Panc1 (cell line): ENCODE data around the gene RMP24.

Source experiments
- ATAC-seq: fragments of 200-7000 bp; cut with Tn5 transposase; 2 replicates; pipeline ENCODE4 v1.9.1; 2020; ENCODE audit warnings: mild to moderate bottlenecking, moderate library complexity
- BruUV-seq: library from RNA; stranded (reverse); fragments of 400-500 nt; replicated peaks from 2 replicates; lab custom pipeline; 2021; lab: Mats Ljungman, UMichigan
- CTCF ChIA-PET: fragments of 300-600 bp; sonication (Branson Sonifier 250); formaldehyde crosslinking; loops from one replicate; lab custom pipeline; 2022; ENCODE audit warnings: antibody characterized with exemption; lab: Charles Lee
- POLR2A ChIA-PET: fragments of 300-600 bp; sonication (Branson Sonifier 250); formaldehyde crosslinking; loops from one replicate; lab custom pipeline; 2022; ENCODE audit warnings: antibody characterized with exemption; lab: Charles Lee
- DNase-seq: peaks from one replicate; pipeline ENCODE4 v3.0.0-alpha.2; 2010; ENCODE audit warnings: low read depth, low spot score
- H3K27ac ChIP-seq: 2 replicates; pipeline ENCODE4 v1.5.1; 2011; ENCODE audit warnings: mild to moderate bottlenecking, low read length, inconsistent platforms
- H3K27me3 ChIP-seq: fragments of 200-500 bp; sonication (Bioruptor generic); 2 replicates; pipeline ENCODE4 v1.6.0; 2014; ENCODE audit warnings: low read length, inconsistent platforms; ENCODE audit not compliant: control insufficient read depth, insufficient read depth
- H3K36me3 ChIP-seq: fragments of 200-500 bp; sonication (Bioruptor generic); 2 replicates; pipeline ENCODE4 v1.5.1; 2014; ENCODE audit warnings: inconsistent platforms, mild to moderate bottlenecking, low read length, moderate library complexity; ENCODE audit not compliant: control insufficient read depth, insufficient read depth
- H3K4me1 ChIP-seq: 2 replicates; pipeline ENCODE4 v1.5.1; 2011; ENCODE audit warnings: inconsistent platforms, mild to moderate bottlenecking, low read length, moderate library complexity; ENCODE audit not compliant: control insufficient read depth, insufficient read depth
- H3K4me3 ChIP-seq, 2 experiments: 2 replicates each; pipeline ENCODE4 v1.5.1; 2011 to 2012; ENCODE audit warnings: low read depth in 2 of 2, low read length in 2 of 2, mild to moderate bottlenecking in 2 of 2, inconsistent platforms in 1 of 2, moderate library complexity in 1 of 2
- H3K9me3 ChIP-seq: fragments of 200-500 bp; sonication (Bioruptor generic); 2 replicates; pipeline ENCODE4 v1.5.1; 2014; ENCODE audit warnings: low read depth, mild to moderate bottlenecking, inconsistent platforms, low read length, moderate library complexity; ENCODE audit not compliant: control insufficient read depth, insufficient read depth
- CTCF ChIP-seq: fragments of 450-650 bp; IDR thresholded peaks from 2 replicates; pipeline ENCODE4 v1.5.1; 2017; ENCODE audit warnings: mild to moderate bottlenecking
- POLR2AphosphoS5 ChIP-seq: IDR thresholded peaks from 2 replicates; pipeline ENCODE4 v1.6.1; 2012; ENCODE audit warnings: mild to moderate bottlenecking, low read depth, low read length, moderate library complexity
- SIN3A ChIP-seq: IDR thresholded peaks from 2 replicates; pipeline ENCODE4 v1.6.1; 2012; ENCODE audit warnings: low read depth, mild to moderate bottlenecking, low read length, moderate library complexity, borderline replicate concordance; ENCODE audit not compliant: insufficient read depth
- TCF7L2 ChIP-seq: IDR thresholded peaks from 2 replicates; pipeline ENCODE4 v1.6.1; 2011; ENCODE audit warnings: mild to moderate bottlenecking, low read depth, low read length, inconsistent platforms
- in situ Hi-C: cut with HindIII; loops from 2 replicates; pipeline ENCODE4 v1.10.0; 2016; ENCODE audit warnings: low sequenced_read_pairs, low pct_unique_long_range_greater_than_20kb
- intact Hi-C: fragments of 100-400 bp; cut with micrococcal nuclease; formaldehyde crosslinking; loops from one replicate; pipeline ENCODE4 v1.10.0; 2022; ENCODE audit not compliant: unreplicated experiment
- TF ChIP-seq, protein P1 (sequence below), 2 experiments: IDR thresholded peaks; 2 replicates each; pipeline ENCODE4 v1.6.1; 2011 to 2012; ENCODE audit warnings: low read depth in 2 of 2, control low read depth in 1 of 2, low read length in 1 of 2, mild to moderate bottlenecking in 1 of 2, moderate library complexity in 1 of 2; ENCODE audit not compliant: insufficient read depth in 1 of 2

The RMP24 gene

DNA sequence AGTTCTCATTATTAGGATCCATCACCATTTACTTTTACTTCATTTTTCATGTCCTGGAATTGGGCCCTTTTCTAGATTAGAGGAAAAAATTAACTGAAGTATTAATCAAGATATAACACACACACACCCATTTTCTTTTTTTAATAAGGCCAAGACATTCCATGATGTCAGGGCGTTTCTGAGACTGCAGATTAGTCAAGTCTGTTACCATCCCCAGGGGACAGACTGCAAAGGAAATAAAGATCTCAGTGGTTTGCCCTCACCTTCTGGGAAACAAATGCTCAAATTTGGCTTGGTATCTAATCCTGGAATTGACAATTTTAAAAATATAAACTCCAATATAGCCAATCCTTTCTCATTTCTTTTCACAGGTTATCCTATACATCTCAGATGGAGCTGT, 27.4 kb downstream of the RMP24 start:
- Histone ChIP-seq H3K9me3 (no peaks in the 10 kb centered on the region), H3K4me1 (no peaks in the 10 kb centered on the region), H3K27ac (no peak overlapping the region), H3K27me3 (no peaks in the 10 kb centered on the region), H3K4me3 (no peak overlapping the region), H3K36me3 (no peaks in the 10 kb centered on the region)
- in situ Hi-C loops: no loop called here
- POLR2A ChIA-PET: no interaction called here
- CTCF ChIA-PET: no interaction called here
- DNase-seq: no peak
- intact Hi-C loops: no loop called here
- TF ChIP-seq SIN3A: no peak
- TF ChIP-seq, protein P1, sequence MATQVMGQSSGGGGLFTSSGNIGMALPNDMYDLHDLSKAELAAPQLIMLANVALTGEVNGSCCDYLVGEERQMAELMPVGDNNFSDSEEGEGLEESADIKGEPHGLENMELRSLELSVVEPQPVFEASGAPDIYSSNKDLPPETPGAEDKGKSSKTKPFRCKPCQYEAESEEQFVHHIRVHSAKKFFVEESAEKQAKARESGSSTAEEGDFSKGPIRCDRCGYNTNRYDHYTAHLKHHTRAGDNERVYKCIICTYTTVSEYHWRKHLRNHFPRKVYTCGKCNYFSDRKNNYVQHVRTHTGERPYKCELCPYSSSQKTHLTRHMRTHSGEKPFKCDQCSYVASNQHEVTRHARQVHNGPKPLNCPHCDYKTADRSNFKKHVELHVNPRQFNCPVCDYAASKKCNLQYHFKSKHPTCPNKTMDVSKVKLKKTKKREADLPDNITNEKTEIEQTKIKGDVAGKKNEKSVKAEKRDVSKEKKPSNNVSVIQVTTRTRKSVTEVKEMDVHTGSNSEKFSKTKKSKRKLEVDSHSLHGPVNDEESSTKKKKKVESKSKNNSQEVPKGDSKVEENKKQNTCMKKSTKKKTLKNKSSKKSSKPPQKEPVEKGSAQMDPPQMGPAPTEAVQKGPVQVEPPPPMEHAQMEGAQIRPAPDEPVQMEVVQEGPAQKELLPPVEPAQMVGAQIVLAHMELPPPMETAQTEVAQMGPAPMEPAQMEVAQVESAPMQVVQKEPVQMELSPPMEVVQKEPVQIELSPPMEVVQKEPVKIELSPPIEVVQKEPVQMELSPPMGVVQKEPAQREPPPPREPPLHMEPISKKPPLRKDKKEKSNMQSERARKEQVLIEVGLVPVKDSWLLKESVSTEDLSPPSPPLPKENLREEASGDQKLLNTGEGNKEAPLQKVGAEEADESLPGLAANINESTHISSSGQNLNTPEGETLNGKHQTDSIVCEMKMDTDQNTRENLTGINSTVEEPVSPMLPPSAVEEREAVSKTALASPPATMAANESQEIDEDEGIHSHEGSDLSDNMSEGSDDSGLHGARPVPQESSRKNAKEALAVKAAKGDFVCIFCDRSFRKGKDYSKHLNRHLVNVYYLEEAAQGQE (IDR thresholded peaks at IDR 0.05; ENCODE audit: insufficient read depth in 1 of 2, low read depth in 2 of 2, low read length in 1 of 2): no peak
- TF ChIP-seq POLR2AphosphoS5: no peak
- no peak for TF ChIP-seq CTCF
- no peak for TF ChIP-seq TCF7L2
- no TSS peak for BruUV-seq
- ATAC-seq: no peak

GRCh38 chr18:36006997-36007396, 34.5 kb downstream of the RMP24 start:
- no peak for DNase-seq
- Histone ChIP-seq H3K27ac (no peak overlapping the region), H3K9me3 (no peaks in the 10 kb centered on the region), H3K27me3 (no peaks in the 10 kb centered on the region), H3K4me3 (no peak overlapping the region), H3K4me1 (no peaks in the 10 kb centered on the region), H3K36me3 (no peaks in the 10 kb centered on the region)
- intact Hi-C loops (no loop called here), in situ Hi-C loops (no loop called here)
- ATAC-seq: no peak
- ChIA-PET CTCF (no interaction called here), POLR2A (no interaction called here)
- BruUV-seq: no TSS peak
- TF ChIP-seq, protein P1 (IDR thresholded peaks at IDR 0.05; ENCODE audit: insufficient read depth in 1 of 2, low read depth in 2 of 2, low read length in 1 of 2): no peak
- no peak for TF ChIP-seq TCF7L2
- no peak for TF ChIP-seq CTCF
- no peak for TF ChIP-seq SIN3A
